ENCODE results near the gene MS4A4A.

DNA sequence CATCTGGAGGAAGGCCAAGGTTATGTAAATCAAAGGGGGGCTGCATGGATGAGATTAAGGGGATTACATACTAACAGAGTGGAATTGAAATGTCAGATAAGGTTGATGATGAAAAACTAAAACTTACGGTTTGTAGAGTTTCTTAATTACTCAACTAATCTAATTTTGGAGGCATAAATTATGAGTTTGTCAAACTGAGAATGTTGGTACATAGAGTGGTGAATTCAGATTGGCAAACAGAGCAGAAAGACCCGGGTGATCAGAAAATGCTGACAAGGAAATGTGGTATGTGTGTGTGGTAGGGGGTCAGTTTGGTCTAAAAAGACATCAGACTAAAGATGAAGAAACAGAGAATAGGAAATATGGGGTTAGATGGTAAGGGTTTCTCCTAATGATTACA, 57.6 kb downstream of the MS4A4A start:
- no peak for TF ChIP-seq NFE2L2 (IDR thresholded peaks at IDR 0.05; ENCODE audit: low read depth, low read length)
- TF ChIP-seq CEBPB (IDR thresholded peaks at IDR 0.05; ENCODE audit: low read depth, low read length): no peak
- no peak for TF ChIP-seq ELK1 (IDR thresholded peaks at IDR 0.05; ENCODE audit: borderline replicate concordance, low read depth, low read length)
- TF ChIP-seq CTCF (conservative IDR thresholded peaks at IDR 0.05; ENCODE audit: low read depth, low read length): no peak
- TF ChIP-seq POLR2A (IDR thresholded peaks at IDR 0.05; ENCODE audit: low read depth, low read length): no peak
- TF ChIP-seq BHLHE40 (IDR thresholded peaks at IDR 0.05; ENCODE audit: low read depth, low read length): no peak
- no peak for TF ChIP-seq MXI1 (IDR thresholded peaks at IDR 0.05; ENCODE audit: borderline replicate concordance, low read depth, low read length)
- no peak for TF ChIP-seq USF2 (IDR thresholded peaks at IDR 0.05; ENCODE audit: low read depth, low read length)
- no peak for TF ChIP-seq CHD1 (IDR thresholded peaks at IDR 0.05; ENCODE audit: low read depth, low read length)
- TF ChIP-seq RFX5 (IDR thresholded peaks at IDR 0.05; ENCODE audit: low read depth, low read length): no peak
- TF ChIP-seq MAZ (IDR thresholded peaks at IDR 0.05; ENCODE audit: borderline replicate concordance, low read depth, low read length): no peak
- TF ChIP-seq RAD21 (IDR thresholded peaks at IDR 0.05; ENCODE audit: low read length): no peak

Measured in IMR-90 (cell line).